ENCODE data around the gene AGAP1. TPM values are rescaled to one million over a fixed set of nuclear protein-coding genes. Genes with fewer than 3 reads are reported as not detected.

The AGAP1 gene
- total RNA-seq, 4 donors from 2014 or later: 33.7 to 55.2 (median 37.5) TPM

GRCh38 chr2:236117861-236118269, 624.0 kb downstream of the AGAP1 start:
- WGBS, 2 donors (ENCODE audit: low coverage in 1 of 2): 75 to 83% methylated on average over 8 to 9 of the region's 10 CpGs
- Histone ChIP-seq H3K4me1 (no peaks in the 10 kb centered on the region), H3K27me3 (no peaks in the 10 kb centered on the region), H3K4me3 (no peak overlapping the region), H3K27ac (no peak overlapping the region), H3K9me3 (no peaks in the 10 kb centered on the region), H3K36me3 (peaks cover 0 to 33% of the 10 kb centered on the region in 2 donors)
- TF ChIP-seq POLR2AphosphoS5 (IDR thresholded peaks at IDR 0.05) (no peak), POLR2A (IDR thresholded peaks at IDR 0.05) (no peak), EP300 (IDR thresholded peaks at IDR 0.05) (no peak)
- TF ChIP-seq, protein P1, sequence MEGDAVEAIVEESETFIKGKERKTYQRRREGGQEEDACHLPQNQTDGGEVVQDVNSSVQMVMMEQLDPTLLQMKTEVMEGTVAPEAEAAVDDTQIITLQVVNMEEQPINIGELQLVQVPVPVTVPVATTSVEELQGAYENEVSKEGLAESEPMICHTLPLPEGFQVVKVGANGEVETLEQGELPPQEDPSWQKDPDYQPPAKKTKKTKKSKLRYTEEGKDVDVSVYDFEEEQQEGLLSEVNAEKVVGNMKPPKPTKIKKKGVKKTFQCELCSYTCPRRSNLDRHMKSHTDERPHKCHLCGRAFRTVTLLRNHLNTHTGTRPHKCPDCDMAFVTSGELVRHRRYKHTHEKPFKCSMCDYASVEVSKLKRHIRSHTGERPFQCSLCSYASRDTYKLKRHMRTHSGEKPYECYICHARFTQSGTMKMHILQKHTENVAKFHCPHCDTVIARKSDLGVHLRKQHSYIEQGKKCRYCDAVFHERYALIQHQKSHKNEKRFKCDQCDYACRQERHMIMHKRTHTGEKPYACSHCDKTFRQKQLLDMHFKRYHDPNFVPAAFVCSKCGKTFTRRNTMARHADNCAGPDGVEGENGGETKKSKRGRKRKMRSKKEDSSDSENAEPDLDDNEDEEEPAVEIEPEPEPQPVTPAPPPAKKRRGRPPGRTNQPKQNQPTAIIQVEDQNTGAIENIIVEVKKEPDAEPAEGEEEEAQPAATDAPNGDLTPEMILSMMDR (IDR thresholded peaks at IDR 0.05): no peak
- no peak for ATAC-seq

- Histone ChIP-seq H3K27ac (no peak overlapping the region), H3K27me3 (no peaks in the 10 kb centered on the region), H3K4me1 (no peaks in the 10 kb centered on the region), H3K36me3 (peaks cover 0 to 42% of the 10 kb centered on the region in 2 donors), H3K4me3 (no peak overlapping the region), H3K9me3 (no peaks in the 10 kb centered on the region)
- 77% methylated on average over 4 of the region's 4 CpGs; no CpG with 5 or more reads in 1 of the 2 donors for WGBS, 2 donors (ENCODE audit: low coverage in 1 of 2)
- TF ChIP-seq POLR2AphosphoS5 (IDR thresholded peaks at IDR 0.05) (no peak), EP300 (IDR thresholded peaks at IDR 0.05) (no peak), POLR2A (IDR thresholded peaks at IDR 0.05) (no peak)
- TF ChIP-seq, protein P1 (IDR thresholded peaks at IDR 0.05): no peak
- no peak for ATAC-seq
These were observed 625.2 kb downstream of the AGAP1 start for GRCh38 chr2:236119003-236119402.

- TF ChIP-seq EP300 (IDR thresholded peaks at IDR 0.05) (no peak), POLR2AphosphoS5 (IDR thresholded peaks at IDR 0.05) (no peak), POLR2A (IDR thresholded peaks at IDR 0.05) (no peak)
- TF ChIP-seq, protein P1 (IDR thresholded peaks at IDR 0.05): no peak
- no peak overlapping the region for H3K4me3 ChIP-seq
- H3K27me3 ChIP-seq: no peaks in the 10 kb centered on the region
- H3K36me3 ChIP-seq: peaks cover 0 to 47% of the 10 kb centered on the region in 2 donors
- no peak for ATAC-seq
- WGBS, 2 donors (ENCODE audit: low coverage in 1 of 2): 85% methylated on average over 11 of the region's 13 CpGs; no CpG with 5 or more reads in 1 of the 2 donors
- H3K4me1 ChIP-seq: no peaks in the 10 kb centered on the region
- H3K9me3 ChIP-seq: no peaks in the 10 kb centered on the region
- H3K27ac ChIP-seq: no peak overlapping the region
These were observed 625.6 kb downstream of the AGAP1 start for GRCh38 chr2:236119476-236119875.

DNA sequence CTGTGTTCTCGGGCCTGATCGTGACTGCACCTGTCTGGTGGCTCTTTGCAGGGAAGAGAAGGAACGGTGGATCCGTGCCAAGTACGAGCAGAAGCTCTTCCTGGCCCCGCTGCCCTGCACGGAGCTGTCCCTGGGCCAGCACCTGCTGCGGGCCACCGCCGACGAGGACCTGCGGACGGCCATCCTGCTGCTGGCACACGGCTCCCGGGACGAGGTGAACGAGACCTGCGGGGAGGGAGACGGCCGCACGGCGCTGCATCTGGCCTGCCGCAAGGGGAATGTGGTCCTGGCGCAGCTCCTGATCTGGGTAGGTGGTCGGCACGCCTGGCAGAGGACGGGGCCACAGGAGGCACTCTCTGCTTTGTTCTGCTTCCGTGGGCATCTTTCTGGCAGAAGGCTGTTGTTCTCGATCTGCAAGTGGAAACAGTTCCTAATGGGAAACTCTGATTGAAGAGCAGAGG, 626.3 kb downstream of the AGAP1 start:
- H3K36me3 ChIP-seq: peaks cover 0 to 54% of the 10 kb centered on the region in 2 donors
- no peak overlapping the region for H3K27ac ChIP-seq
- no peaks in the 10 kb centered on the region for H3K9me3 ChIP-seq
- no peak for TF ChIP-seq POLR2A (IDR thresholded peaks at IDR 0.05)
- no peak for TF ChIP-seq EP300 (IDR thresholded peaks at IDR 0.05)
- TF ChIP-seq POLR2AphosphoS5 (IDR thresholded peaks at IDR 0.05): no peak
- TF ChIP-seq, protein P1 (IDR thresholded peaks at IDR 0.05): no peak
- no peak overlapping the region for H3K4me3 ChIP-seq
- H3K27me3 ChIP-seq: no peaks in the 10 kb centered on the region
- WGBS, 2 donors (ENCODE audit: low coverage in 1 of 2): 40 to 81% methylated on average over 1 to 4 of the region's 29 CpGs
- H3K4me1 ChIP-seq: no peaks in the 10 kb centered on the region
- no peak for ATAC-seq

- peaks cover 0 to 60% of the 10 kb centered on the region in 2 donors for H3K36me3 ChIP-seq
- WGBS, 2 donors (ENCODE audit: low coverage in 1 of 2): 100% methylated on average over 1 of the region's 5 CpGs
- H3K4me1 ChIP-seq: no peaks in the 10 kb centered on the region
- no peaks in the 10 kb centered on the region for H3K9me3 ChIP-seq
- H3K27me3 ChIP-seq: no peaks in the 10 kb centered on the region
- no peak for ATAC-seq
- TF ChIP-seq, protein P1 (IDR thresholded peaks at IDR 0.05): no peak
- TF ChIP-seq EP300 (IDR thresholded peaks at IDR 0.05): no peak
- no peak overlapping the region for H3K27ac ChIP-seq
- H3K4me3 ChIP-seq: no peak overlapping the region
These were observed 627.0 kb downstream of the AGAP1 start for GRCh38 chr2:236120829-236121228.
